GM04503 (cell line): Measurements from ENCODE around the gene DENND4A.

ENCODE experiments used
- DNase-seq: peaks from one replicate; pipeline ENCODE4 v3.0.0-alpha.2; 2012; ENCODE audit warnings: low read depth

The DENND4A gene

DNA sequence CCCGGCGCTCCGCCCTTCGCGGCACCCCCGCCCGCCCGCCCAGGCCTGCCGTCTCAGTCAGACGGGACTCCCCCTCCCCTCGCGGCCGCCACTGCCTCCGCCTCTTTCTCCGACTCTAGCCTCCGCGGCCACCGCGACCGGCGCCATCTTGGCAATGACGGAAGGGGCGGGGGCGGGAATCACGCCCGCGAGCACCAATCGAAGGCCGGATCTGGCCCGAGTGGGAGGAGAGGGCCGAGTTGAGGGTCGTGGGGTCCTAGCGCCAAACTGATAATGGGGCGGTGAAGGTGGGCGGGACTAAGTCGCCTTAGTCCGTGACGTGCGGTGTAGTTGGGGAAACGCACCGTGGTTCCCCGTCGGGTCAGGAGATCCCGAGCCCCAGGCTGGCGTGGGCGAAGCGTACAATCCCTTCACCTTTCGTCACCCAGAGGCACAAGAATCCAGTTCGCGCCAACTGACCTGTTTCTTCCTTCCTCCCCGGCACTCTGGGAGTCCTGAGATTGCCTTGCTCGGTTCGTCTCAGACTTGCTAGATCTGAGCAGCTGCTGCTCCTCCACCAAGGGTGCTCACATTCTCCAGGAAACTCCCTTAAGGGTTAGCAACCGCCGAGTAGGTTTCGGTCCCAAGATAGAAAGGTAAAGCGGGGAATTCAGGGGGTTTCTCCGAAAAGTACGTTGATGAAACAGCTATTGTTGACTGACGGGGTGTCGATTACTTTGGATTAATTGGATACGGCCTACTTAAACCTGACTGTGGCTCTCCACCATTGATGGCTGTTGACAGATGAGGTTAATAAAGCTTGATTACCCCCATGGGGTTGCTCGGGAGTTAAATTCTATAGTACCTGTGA lies at the start of gene DENND4A:
Gene DENND4A, minus strand, starts transcription at position 156 of the 850 bp plus-strand sequence. CDS start 35,843 bp downstream, outside the sequence.
- peak; percentile 89 for DNase-seq

DNA sequence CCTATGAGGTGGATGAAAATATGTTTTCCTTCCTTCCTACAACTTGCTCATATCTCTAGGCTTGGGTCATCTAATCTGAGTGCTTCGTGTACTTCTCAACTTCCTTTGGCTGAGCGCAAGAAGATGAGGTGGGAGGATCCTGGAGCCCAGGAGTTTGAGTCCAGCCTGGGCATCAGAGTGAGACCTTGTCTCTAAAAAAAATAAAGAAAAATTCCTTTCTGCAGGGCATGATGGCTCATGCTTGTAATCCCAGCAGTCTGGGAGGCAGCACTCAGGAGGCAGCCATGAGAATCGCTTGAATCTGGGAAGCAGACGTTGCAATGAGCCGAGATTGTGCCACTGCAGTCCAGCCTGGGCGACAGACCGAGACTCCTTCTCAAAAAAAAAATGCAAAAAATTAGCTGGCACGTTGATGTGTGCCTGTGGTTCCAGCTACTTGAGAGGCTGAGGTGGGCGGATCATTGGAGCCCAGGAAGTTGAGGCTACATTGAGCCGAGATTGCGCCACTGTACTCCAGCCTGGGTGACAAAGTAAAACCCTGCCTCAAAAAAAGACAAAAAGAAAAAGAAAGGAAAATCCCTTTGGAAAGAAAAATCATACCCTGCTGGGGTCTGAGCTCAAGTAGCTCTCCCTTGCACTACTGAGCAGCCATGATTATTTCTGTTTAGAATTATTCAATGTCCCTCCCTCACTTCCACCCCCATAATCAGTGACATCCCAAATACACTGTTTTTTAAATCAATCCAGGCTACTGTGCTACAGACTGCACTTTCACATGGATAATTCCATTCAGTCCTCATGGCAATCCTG lies 49.2 kb upstream of the DENND4A start:
- peak; percentile 20 for DNase-seq

DNA sequence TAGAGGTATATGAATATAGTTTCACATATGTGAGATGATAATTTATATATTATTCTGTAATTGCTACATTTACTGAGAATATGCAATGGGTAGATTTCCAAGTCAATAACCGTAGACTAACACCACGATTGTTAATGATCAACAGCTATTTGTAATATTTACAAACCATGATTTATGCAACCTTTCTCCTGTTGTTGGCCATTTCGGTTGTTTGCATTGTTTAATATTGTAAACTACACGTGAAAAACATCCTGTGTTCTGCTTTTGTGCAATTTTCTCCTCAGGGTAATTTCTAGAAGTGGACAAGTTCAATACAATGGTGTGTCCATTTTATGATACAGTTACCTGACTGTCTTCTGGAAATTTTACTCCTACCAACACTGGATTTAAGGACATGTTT lies 47.9 kb upstream of the DENND4A start:
- DNase-seq, result no peak

DNA sequence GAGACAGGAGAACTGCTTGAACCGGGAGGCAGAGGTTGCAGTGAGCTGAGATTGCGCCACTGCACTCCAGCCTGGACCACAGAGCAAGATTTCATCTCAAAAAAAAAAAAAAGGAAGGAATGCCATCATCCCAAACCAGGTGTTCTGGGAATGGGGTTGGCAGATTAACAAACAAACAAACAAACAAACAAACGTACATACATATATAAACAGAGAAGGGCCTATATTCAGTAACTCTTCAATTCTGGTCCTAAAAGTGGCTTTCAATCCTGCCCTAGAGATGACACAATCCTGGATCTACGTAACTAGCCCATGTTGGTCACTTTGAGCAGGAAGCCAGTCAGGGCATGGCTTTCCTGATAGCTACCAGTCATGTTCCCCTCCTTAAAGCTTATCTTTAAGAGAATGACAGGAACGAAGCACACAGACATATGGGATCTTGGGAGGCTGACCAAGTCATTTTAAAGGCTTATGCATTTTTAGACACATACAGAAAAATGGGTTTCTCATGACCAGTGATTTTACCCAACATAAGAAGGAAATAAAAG lies 47.3 kb upstream of the DENND4A start:
- DNase-seq, result no peak

DNA sequence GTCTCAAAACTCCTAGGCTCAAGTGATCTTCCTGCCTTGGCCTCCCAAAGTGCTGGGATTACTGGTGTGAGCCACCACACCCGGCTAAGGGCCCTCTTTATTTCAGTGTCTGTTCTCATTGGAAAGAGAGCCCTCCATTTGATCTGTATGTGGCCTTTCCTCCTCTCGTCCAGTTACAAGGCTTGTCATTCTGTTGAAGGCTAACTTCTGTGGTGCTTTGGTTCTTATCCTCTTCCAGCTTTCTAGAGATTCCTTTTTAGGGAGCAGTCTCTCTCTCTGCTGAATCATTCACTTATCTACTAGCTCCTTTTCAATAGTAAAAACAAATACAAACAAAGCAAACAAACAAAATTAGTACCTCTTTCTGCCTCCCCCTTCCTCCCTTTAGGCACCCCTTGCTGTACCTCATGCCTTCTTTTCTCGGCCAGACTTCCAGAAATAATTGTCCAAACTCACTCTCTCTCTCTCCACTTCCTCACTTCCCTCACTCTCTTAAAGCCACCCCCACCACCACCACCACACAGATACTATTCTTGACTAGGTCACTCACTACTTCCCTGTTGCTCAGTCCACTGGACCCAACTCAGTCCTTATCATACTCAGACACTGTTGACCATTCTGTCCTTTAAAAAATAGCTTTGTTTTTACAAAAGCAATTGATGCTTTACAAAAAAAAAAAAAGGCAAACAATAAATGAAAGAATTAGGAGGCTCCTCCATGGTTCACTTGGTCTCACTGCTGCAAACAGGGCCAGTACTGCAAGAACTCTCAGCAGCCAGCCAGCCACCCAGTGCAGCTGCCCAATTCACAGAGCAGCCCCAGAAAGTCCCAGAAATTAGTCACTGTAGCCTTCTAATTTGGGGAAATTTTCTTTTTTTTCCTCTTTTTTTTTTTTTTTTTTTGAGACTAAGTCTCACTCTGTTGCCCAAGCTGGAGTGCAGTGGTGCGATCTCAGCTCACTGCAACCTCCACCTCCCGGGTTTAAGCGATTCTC lies 45.5 kb upstream of the DENND4A start:
- no peak for DNase-seq

DNA sequence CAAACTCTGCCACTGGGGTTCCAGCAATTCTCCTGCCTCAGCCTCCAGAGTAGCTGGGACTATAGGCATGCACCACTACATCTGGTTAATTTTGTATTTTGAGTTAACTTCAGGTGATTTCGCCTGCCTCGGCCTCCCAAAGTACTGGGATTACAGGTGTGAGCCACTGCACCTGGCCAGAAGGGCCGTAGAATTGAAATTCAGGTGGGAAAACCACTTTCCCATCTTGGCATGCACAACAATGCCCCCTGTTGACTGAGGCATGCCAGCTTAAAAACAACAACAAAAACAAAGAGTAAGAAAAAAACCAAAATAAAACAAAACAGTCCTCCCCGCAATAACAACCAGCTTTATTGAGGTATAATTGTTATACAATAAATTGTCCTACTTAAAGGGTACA lies 44.6 kb upstream of the DENND4A start:
- no peak for DNase-seq

DNA sequence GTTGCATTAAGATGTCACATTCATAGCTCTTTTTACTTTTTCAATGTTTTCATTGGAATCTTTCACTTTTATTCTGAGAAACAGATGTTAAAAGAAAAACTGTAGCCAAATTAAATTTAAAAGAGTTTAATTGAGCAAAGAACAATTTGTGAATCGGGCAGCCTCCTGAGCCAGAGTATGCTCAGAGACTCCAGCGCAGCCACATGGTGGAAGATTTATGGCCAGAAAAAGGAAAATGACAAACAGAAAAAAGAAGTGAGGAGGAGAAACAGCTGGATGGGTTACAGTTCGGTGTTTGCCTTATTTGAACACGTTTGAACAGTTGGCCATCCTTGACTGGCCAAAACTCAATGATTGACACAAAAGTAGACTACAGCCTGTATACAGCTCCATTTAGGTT lies 43.4 kb upstream of the DENND4A start:
- DNase-seq, result no peak

DNA sequence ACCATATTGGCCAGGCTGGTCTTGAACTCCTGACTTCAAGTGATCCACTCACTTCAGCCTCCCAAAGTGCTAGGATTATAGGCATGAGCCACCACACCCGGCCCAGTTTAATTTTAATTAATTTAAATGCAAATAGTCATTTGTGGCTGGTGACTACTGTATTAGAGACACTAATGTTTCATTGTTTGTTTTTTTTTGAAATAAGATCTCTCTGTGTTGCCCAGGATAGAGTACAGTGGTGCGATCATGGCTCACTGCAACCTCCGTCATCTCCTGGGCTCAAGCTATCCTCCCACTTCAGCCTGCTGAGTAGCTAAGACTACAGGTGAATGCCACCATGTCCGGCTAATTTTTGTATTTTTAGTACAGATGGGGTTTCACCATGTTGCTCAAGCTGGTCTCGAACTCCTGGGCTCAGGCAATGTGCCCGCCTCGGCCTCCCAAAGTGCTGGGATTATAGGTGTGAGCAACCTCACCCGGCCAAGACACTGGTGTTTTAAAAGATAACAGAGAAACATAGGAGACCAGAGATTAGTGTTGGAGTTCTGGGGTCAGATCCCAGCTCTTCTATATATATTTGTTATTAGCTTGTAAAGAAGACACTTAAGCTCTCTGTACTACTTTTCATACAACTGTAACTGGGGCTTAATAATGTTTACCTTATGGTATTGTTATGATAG lies 42.6 kb upstream of the DENND4A start:
- DNase-seq, result no peak

DNA sequence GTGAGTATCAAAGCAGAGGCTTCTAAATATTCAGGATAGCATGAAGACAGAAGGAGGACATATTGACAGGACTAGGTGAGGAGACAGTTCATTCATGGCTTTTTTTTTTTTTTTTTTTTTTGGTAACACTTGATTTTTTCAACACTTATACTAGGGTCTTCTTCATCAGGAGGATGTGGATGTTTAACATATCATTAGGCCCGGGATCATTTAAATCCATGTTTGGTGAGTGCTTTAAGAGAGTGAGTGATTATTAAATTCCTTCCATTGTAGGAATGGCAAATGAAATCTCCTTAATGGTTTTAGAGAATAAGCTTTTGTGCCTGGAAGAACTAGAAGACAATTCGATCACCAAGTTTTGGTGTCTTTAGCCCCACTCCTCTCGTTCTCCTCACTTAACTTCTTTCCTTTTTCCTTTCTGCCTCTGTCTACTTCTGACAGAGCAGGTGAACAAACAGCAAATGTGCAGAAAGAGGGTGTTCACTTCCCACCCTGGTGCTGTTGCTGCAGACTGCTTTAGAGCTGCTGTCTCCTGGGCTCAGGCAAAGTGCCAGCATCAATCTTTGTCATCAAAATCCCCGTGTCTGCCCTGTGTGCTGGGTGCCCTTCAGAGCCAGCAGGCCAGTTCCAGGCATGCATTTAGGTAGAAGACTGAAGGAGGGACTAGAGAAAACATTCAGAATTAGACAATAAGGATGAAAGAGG lies 41.6 kb upstream of the DENND4A start:
- no peak for DNase-seq

DNA sequence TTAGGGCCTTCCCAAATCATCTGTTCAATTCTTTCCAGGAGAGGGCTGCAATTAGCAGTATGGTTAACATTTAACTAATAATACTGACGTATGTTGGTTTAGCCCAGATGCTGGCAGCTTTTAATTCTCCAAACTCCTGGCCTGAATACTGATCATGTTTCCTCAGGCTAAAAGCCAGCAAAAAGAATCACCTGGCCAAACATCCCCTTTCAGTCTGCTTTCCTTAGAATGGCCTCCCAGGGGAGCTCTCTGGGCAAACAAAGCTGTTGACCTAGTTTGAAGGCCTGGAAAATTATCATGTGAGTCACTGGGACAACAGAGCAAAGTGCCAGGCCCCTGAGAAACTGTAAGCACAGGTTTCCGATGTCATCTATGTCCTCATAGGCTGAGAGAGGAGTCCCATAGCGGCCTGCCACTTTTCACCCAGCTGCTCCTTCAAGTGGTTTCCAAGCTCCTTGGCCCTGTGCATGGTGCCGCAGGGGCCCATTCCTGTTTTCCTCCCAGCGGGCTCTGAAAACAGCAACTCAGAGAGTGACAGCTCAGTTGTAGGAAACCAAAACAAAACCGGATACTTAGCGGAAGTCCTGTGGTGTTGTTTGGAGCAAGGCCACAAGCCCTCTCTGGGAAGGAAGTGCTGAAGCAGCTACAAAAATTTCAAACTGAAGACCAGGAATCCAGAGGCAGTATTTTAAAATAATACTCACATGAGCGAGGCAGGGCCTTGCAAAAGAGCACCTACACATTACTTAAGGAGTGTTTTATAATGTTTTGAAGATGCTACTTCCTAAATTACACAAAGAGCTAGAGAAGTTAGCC lies 40.7 kb upstream of the DENND4A start:
- DNase-seq, result peak; percentile 87

DNA sequence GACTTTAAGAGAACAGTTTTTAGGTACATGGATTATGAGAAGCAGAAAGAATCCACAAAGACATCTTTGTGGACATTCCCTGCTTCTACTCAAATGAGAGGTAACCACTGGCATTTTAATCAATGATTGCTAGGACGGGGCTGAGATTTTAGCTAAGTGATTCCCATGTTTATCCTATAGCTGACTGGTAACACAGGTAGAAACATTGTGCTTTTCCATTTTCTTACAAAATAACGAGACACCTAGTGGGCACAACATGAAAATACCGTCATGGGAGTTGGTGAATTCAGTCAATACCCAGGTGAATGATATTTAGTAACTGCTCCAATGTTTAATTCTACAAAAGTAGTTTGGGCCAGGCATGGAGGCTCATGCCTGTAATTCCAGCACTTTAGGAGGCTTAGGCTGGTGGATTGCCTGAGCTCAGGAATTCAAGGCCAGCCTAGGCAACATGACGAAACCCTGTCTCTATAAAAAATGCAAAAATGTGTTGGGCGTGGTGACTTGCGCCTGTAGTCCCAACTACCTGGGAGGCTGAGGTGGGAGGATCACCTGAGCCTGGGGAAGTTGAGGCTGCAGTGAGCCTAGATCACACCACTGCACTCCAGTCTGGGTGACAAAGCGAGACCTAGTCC lies 37.2 kb upstream of the DENND4A start:
- no peak for DNase-seq

DNA sequence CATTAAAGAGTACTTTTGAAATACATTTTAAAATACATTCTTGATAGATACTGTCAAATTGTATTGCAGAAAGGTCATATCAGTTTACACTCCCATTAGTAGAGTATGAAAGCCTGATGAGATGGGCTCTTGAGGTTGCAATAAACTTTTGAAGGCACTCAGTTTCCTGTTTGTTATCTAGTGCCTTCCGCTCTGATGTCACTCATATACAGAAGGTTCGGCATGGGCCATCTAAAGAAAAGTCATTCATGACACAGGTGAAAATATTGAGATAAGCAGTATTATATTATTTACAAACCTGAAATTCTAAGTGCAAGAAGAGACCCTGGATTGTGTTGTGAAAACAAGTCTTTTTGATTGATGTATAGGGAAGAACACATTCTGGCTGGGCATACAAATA lies 36.5 kb upstream of the DENND4A start:
- no peak for DNase-seq

DNA sequence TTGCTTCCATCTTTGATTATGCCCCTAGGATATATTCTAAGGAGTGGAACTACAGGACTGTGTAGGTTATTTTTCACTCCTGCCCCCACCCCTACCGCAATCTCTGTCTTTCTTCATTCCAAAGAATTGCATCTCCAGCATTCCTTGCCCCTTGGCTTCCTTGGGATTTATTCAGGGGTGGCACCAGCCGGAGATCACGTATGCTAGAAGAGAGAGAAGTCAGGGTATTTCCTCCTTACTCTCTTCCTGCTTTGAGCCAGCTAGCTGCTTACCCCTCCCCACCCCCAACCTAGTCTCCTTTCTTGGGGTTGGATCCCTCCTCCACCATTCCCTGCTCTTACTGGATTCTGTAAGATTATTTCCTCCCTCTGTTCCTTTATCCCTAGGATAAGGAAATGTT lies 35.0 kb upstream of the DENND4A start:
- DNase-seq, result no peak

DNA sequence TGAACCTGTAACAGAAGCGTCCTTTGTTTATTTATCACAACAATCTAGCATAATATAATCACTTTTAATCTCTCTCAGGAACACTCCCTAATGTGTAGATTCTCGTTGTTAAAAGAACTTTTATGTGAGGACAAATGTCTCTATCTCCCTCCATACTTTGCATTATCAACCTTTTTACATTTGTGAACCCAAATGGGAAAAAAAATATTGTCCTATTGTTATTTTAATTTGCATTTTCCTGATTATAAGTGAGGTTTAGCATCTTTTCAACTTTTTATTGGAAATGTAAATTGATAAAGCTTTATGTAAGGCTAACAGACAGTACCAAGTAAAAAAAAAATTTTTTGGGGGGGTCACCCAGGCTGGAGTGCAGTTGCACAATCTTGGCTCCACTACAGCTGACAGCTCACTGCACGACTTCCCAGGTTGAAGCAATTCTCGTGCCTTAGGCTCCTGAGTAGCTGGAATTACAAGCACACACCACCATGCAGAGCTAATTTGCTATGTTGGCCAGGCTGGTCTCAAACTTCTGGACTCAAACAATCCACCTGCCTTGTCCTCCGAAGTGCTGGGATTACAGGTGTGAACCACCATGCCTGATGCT lies 33.0 kb upstream of the DENND4A start:
- peak; percentile 37 for DNase-seq

DNA sequence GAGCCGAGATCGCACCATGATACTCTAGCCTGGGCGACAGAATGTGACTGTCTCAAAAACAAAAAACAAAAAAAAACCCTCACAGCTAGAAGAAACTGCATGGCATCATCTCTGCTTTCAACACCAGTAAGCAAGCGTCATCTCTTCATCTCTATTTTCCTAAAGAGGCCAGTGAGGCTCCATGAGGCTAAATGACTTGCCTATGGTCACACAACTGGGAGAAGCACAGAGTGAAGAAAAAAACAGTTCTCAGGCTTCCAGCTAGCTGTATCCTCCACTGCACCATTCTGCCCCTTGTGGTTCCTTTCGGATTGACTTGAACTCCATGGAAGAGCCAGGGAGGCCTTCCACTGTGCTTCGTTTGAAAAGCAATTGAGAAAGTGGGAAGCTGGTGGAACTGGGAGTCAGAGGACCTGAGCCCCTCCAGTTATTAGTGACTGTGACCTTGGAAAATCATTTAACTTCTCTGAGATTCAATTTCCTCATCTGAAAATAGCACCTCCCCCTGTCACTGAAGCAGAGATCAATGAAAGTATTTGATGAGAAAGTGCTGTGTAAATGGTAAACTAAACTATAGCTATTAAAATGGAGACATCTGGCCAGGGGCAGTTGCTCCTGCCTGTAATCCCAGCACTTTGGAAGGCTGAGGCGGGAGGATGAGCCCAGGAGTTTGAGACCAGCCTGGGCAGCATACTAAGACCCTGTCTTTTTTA lies 32.1 kb upstream of the DENND4A start:
- no peak for DNase-seq

DNA sequence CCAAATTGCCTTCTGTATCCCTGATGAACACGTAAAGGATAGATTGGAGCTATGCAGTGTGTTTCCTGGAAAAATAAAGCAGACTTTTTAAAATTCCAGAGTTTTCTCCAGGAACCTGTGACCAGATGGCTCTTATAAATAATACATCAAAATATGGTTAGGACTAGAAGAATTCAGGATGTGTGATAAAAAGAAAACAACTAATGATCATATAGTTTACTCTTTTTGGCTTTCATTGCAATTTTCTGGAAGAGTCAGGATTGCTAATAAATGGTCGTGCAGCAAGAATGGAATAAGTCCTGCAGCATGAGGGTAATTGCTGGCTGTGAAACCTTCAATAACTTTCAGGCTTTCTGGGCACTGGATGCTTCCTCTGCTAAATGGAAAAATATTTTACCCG lies 30.2 kb upstream of the DENND4A start:
- DNase-seq, result no peak

DNA sequence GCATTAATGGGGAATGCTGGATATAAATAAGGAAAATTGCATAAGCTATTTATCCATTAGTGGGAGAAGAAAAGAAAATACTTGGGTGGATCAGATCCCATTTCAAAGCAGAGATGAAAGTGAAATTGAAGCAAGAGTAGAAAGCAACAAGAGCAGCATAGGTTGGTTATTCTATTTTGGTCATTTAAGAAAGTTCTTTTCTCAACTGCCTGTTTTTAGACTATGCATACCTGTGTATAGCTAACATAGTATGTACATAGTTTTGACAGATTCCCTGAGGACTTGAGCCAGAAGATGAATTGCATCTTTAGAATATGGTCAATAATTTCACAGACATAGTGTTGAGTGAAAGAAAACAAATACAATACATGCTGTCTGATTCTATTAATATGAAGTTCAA lies 29.0 kb upstream of the DENND4A start:
- DNase-seq, result no peak

DNA sequence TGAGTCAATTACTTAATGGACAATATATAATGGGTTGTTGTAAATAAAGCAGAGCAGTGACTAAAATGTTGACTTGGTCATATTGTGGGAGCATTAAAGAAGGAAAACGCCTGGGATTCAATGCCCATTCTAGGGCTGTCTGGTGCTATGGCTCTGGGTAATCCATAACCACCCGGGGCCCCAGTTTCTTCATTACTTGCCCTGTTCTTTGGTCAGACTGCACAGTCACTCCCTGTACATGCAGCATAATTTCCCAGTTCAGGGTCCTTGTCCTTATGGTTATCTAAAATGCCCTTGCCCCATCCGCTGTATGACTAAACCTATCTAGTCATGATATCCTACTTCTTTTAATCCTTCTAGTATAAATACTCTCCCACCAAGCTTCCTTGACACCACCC lies 27.5 kb upstream of the DENND4A start:
- no peak for DNase-seq
